ENCODE data around the gene TBK1.

Gene TBK1

DNA sequence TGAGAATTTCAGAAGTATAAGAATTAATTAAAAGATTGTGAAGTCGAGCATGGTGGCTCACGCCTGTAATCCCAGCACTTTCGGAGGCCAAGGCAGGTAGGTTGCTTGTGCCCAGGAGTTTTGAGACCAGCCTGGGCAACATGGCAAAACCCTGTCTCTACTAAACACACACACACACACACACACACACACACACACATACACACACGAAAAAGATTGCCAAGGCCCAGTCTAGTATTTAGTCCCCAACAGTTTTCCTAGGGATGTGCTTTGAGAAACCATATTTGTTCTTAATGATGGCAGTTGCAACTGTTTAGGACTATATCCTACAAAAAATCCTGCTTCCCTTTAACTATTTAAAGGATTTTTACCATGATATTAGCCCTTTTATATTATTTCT is 6.0 kb downstream of the TBK1 start:
- H2AFZ ChIP-seq (ENCODE audit: low read depth, low read length) = no peak overlapping the region
- H3K4me3 ChIP-seq (ENCODE audit: low read length) = no peak overlapping the region
- H3K27me3 ChIP-seq (ENCODE audit: insufficient read depth, low read length) = no peaks in the 10 kb centered on the region
- peaks cover 6% of the 10 kb centered on the region for H3K4me1 ChIP-seq (ENCODE audit: insufficient read depth, low read length)
- peaks cover 40% of the 10 kb centered on the region for H3K36me3 ChIP-seq (ENCODE audit: insufficient read depth, low read length)
- H3K9me3 ChIP-seq (ENCODE audit: low read length) = no peaks in the 10 kb centered on the region

DNA sequence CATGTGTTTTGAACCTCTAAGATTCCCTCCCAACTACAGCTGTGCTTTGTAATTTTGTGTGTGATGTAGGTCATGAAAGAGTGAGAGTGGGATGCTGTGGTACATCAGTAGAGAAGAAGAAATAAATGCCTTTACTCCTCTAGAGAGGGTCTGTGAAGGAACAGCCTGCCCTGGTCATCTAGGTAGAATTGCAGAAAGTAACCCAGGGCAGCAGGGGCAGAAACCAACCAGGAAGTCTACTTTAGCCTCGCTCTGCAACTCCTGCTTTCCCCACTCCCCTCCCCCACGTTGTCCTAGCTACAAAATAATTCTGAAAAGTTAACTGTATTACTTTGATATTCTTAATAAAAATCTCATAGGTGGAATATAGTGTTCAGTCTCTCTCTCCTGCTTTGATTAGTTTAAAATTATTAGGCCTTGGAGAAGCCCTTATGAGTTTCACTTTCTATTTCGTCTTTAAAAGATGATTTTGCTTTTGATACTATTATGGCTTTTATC is 7.5 kb downstream of the TBK1 start:
- H3K9me3 ChIP-seq (ENCODE audit: low read length) = no peaks in the 10 kb centered on the region
- no peak overlapping the region for H3K4me3 ChIP-seq (ENCODE audit: low read length)
- peaks cover 44% of the 10 kb centered on the region for H3K36me3 ChIP-seq (ENCODE audit: insufficient read depth, low read length)
- H3K4me1 ChIP-seq (ENCODE audit: insufficient read depth, low read length) = no peaks in the 10 kb centered on the region
- no peak overlapping the region for H2AFZ ChIP-seq (ENCODE audit: low read depth, low read length)
- no peaks in the 10 kb centered on the region for H3K27me3 ChIP-seq (ENCODE audit: insufficient read depth, low read length)

DNA sequence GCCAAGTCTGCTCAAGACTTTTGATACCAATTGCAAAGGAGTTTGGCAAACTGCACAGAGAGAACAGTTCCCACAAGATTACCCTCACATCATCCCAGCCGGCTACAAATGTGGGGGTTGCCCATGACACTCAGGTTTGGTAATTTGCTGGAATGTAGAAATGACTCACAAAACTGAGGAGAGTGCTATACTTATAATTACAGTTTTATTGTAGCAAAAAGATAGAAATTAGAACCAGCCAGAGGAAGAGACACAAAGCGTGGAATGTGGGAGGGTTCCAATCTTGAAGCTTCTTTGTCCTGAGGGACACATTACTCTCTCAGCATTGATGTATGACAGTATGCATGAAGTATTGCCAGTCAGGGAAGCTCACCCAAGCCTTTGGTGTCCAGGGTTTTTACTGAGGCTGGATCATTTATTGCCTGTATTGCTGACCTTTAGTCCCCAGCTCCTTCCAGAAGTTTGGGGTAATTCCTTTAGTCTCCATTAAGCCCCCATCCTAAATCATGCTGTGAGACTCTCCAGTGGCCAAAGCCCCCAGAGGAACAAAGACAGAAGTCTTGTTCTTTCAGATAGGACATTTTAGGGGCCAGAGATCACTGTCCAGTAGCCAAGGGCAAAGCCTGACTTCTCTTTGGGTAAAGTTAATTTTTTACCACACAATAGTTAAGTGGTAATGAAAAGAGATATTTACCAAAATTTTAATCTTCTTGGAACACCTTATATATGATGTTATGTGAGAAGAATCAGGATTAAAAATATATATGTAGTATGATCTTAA is 9.9 kb downstream of the TBK1 start:
- no peak overlapping the region for H3K4me3 ChIP-seq (ENCODE audit: low read length)
- H3K4me1 ChIP-seq (ENCODE audit: insufficient read depth, low read length) = no peaks in the 10 kb centered on the region
- H3K36me3 ChIP-seq (ENCODE audit: insufficient read depth, low read length) = peaks cover 50% of the 10 kb centered on the region
- H2AFZ ChIP-seq (ENCODE audit: low read depth, low read length) = no peak overlapping the region
- H3K9me3 ChIP-seq (ENCODE audit: low read length) = no peaks in the 10 kb centered on the region
- H3K27me3 ChIP-seq (ENCODE audit: insufficient read depth, low read length) = no peaks in the 10 kb centered on the region

DNA sequence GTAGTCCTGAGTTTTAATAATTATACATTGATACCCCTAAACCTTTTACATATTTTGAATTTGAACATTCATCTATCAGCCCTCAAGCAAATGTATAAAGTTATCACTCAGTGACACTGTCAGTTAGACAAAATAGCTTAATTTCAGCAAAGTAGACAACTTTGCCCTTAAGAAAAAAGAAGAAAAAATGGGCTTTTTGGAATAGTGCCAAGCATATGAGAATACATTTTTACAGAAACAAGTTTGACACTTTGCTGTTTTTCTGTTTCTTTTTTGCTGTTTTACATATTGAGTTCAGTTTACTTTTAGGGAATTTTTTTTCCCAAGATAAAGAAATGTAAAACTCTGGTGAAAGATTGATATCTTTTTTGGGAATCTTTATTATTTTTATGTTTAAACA is 14.3 kb downstream of the TBK1 start:
- no peaks in the 10 kb centered on the region for H3K27me3 ChIP-seq (ENCODE audit: insufficient read depth, low read length)
- peaks cover 62% of the 10 kb centered on the region for H3K36me3 ChIP-seq (ENCODE audit: insufficient read depth, low read length)
- no peak overlapping the region for H3K4me3 ChIP-seq (ENCODE audit: low read length)
- no peaks in the 10 kb centered on the region for H3K9me3 ChIP-seq (ENCODE audit: low read length)
- no peak overlapping the region for H2AFZ ChIP-seq (ENCODE audit: low read depth, low read length)
- no peaks in the 10 kb centered on the region for H3K4me1 ChIP-seq (ENCODE audit: insufficient read depth, low read length)

DNA sequence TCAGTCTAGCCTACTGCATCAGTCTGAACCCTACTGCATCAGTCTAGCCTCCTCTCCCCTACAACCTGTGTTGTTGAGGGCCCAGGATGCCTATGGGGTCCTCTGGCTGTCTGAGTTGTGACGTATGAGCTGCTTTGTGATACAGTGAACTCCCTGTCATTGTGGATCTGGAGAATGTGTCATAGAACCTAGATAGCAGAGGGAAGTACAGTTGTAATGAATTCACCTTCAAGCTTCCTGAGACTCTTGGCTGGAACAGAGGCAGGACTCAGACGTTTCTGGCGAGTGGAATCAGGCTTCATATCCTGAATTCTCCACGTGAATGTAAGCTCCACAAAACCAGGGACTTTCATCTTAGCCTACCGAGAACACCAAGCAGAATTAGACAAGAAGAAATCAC is 17.0 kb downstream of the TBK1 start:
- no peak overlapping the region for H3K4me3 ChIP-seq (ENCODE audit: low read length)
- no peaks in the 10 kb centered on the region for H3K4me1 ChIP-seq (ENCODE audit: insufficient read depth, low read length)
- H2AFZ ChIP-seq (ENCODE audit: low read depth, low read length) = no peak overlapping the region
- peaks cover 2% of the 10 kb centered on the region for H3K9me3 ChIP-seq (ENCODE audit: low read length)
- H3K36me3 ChIP-seq (ENCODE audit: insufficient read depth, low read length) = peaks cover 77% of the 10 kb centered on the region
- H3K27me3 ChIP-seq (ENCODE audit: insufficient read depth, low read length) = no peaks in the 10 kb centered on the region

DNA sequence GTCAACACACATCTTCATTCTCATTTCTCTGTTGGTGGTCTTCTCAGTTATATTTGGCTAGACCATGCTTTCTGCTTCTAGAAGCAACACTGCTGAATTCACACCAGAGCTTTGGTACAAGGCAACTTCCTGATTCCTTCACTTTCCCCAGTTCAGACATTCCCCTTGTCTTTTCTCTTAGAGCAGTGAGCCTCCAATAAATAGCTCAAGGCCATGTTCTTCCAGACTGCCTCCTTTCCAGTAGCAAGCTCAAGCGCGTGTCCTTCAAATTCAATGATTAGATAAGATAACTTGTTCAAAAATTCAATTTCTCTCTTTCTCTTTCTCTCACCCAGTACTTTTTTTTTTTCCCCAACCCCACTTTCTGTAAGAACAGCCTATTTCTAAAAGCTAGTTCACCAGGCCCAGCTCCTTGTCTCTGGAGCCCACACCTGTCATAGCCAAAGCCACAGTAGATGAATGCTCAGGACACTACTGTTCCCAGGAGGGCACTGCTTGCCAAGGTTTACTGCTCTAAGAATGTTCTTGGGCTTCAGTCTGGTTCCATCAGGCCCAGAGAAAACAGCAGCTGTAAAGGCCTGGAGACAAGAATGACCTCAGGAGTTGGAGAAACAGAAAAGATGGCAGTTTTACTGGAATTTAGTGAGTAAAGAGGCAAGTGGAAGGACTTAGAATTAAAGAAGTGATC is 17.7 kb downstream of the TBK1 start:
- H3K9me3 ChIP-seq (ENCODE audit: low read length) = peaks cover 2% of the 10 kb centered on the region
- no peak overlapping the region for H2AFZ ChIP-seq (ENCODE audit: low read depth, low read length)
- H3K36me3 ChIP-seq (ENCODE audit: insufficient read depth, low read length) = peaks cover 79% of the 10 kb centered on the region
- no peaks in the 10 kb centered on the region for H3K4me1 ChIP-seq (ENCODE audit: insufficient read depth, low read length)
- no peaks in the 10 kb centered on the region for H3K27me3 ChIP-seq (ENCODE audit: insufficient read depth, low read length)
- no peak overlapping the region for H3K4me3 ChIP-seq (ENCODE audit: low read length)

DNA sequence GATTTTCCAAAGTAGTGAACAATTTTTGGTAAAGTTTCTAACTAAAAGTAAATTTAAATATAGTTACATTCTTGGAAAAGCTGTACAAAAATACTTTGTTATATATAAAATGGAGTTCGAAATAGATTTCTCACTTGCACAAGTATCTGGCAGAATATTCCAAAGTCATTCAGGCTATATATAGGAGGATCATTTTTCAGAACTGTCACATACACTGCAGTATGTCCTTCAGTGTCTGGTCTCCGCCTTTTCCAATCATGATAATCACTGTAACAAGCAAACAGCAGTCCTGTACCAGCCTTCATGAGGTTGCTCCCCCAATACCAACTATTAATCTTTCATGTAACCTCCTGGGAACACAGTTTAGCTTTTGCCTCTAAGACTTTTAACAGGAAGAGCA is 18.6 kb downstream of the TBK1 start:
- H2AFZ ChIP-seq (ENCODE audit: low read depth, low read length) = no peak overlapping the region
- no peaks in the 10 kb centered on the region for H3K27me3 ChIP-seq (ENCODE audit: insufficient read depth, low read length)
- H3K4me3 ChIP-seq (ENCODE audit: low read length) = no peak overlapping the region
- H3K36me3 ChIP-seq (ENCODE audit: insufficient read depth, low read length) = peaks cover 82% of the 10 kb centered on the region
- peaks cover 9% of the 10 kb centered on the region for H3K9me3 ChIP-seq (ENCODE audit: low read length)
- H3K4me1 ChIP-seq (ENCODE audit: insufficient read depth, low read length) = no peaks in the 10 kb centered on the region

DNA sequence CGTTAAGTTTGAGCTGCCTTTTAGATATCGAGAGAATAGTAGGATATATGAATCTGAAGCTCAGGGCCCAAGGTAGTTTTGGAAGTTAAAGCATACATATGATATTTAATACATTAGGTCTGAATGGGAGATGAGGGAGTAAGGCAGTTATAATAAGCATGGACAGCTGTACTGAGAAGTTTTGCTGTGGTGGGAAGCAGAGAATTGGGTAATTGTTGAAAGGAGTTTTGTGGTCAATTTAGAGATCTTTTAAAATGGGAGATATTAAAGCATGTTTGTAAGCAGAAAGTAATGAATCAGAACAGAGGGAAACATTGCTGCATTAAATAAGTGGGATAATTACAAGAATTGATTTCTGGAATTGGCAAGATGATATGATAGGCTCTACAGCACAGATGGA is 21.3 kb downstream of the TBK1 start:
- H3K4me3 ChIP-seq (ENCODE audit: low read length) = no peak overlapping the region
- H2AFZ ChIP-seq (ENCODE audit: low read depth, low read length) = no peak overlapping the region
- H3K9me3 ChIP-seq (ENCODE audit: low read length) = peaks cover 17% of the 10 kb centered on the region
- no peaks in the 10 kb centered on the region for H3K27me3 ChIP-seq (ENCODE audit: insufficient read depth, low read length)
- H3K4me1 ChIP-seq (ENCODE audit: insufficient read depth, low read length) = no peaks in the 10 kb centered on the region
- peaks cover 65% of the 10 kb centered on the region for H3K36me3 ChIP-seq (ENCODE audit: insufficient read depth, low read length)

DNA sequence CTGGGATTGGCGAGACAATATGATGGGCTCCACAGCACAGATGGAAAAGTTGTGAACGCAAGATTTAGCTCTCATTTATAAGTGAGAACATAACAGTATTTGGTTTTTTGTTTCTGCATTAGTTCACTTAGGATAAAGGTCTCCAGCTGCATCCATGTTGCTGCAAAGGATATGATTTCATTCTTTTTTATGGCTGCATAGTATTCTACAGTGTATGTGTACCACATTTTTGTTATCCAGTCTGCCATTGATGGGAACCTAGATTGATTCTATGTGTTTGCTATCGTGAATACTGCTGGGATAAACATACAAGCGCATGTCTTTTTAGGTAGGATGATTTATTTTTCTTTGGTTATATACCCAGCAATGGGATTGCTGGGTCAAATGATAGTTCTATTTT is 23.6 kb downstream of the TBK1 start:
- no peak overlapping the region for H3K4me3 ChIP-seq (ENCODE audit: low read length)
- H3K9me3 ChIP-seq (ENCODE audit: low read length) = peaks cover 17% of the 10 kb centered on the region

DNA sequence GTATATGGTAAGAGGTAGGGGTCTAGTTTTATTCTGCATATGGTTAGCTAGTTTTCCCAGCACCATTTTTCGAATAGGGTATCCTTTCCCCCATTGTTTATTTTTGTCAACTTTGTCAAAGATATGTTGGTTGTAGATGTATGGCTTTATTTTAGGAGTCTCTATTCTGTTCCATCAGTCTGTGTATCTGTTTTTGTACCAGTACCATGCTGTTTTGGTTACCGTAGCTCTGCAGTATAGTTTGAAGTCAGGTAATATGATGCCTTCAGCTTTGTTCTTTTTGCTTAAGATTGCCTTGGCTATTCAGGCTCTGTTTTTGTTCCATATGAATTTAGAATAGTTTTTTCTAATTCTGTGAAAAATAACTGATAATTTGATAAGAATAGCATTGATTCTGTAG is 24.9 kb downstream of the TBK1 start:
- Histone ChIP-seq H3K36me3 (ENCODE audit: insufficient read depth, low read length) (peaks cover 48% of the 10 kb centered on the region), H3K4me1 (ENCODE audit: insufficient read depth, low read length) (no peaks in the 10 kb centered on the region), H3K9me3 (ENCODE audit: low read length) (peaks cover 16% of the 10 kb centered on the region), H3K27me3 (ENCODE audit: insufficient read depth, low read length) (no peaks in the 10 kb centered on the region), H3K4me3 (ENCODE audit: low read length) (no peak overlapping the region), H2AFZ (ENCODE audit: low read depth, low read length) (no peak overlapping the region)

More for the DNA sequence above, 23.6 kb downstream of the TBK1 start:
- Histone ChIP-seq H3K4me1 (ENCODE audit: insufficient read depth, low read length) (no peaks in the 10 kb centered on the region), H3K27me3 (ENCODE audit: insufficient read depth, low read length) (no peaks in the 10 kb centered on the region), H3K36me3 (ENCODE audit: insufficient read depth, low read length) (peaks cover 56% of the 10 kb centered on the region), H2AFZ (ENCODE audit: low read depth, low read length) (no peak overlapping the region)

DNA sequence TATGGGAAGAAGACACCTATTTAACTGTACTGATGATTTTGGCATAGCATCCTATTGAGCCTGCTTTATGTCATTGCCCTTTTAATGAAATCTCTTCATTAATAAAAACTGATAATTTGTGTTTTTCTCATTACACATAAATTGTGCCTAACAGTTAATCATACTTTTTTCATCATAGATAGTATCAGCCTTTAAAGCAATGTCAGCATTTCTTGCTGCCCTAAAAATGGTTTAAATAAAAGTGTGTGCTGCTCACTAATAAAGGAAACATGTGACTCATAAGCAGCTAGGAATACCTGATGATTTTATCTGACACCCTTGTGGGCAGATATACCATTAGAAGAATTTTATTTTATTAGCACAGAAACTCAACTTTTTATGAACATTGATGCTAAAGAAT is 26.7 kb downstream of the TBK1 start:
- Histone ChIP-seq H3K27me3 (ENCODE audit: insufficient read depth, low read length) (no peaks in the 10 kb centered on the region), H3K9me3 (ENCODE audit: low read length) (peaks cover 15% of the 10 kb centered on the region), H3K4me3 (ENCODE audit: low read length) (no peak overlapping the region), H3K4me1 (ENCODE audit: insufficient read depth, low read length) (no peaks in the 10 kb centered on the region), H2AFZ (ENCODE audit: low read depth, low read length) (no peak overlapping the region), H3K36me3 (ENCODE audit: insufficient read depth, low read length) (peaks cover 49% of the 10 kb centered on the region)

DNA sequence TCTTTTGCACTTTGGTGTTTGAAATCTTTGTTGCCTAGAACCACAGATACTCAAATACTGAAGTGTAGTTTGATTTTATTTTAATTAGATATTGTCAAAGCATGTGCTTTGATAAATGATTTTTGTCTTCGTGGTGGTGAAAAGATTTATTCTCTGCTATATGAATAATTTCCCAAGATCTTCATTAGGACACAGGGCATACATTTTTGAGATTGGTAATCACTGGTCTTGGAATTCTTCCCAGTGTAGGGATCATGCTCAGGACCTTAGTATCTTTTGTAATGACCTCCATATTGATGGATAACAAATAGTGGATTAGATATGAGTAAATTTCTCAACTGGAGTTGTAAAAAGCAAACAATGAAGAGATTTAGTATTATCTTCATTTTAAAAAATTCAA is 28.2 kb downstream of the TBK1 start:
- no peaks in the 10 kb centered on the region for H3K27me3 ChIP-seq (ENCODE audit: insufficient read depth, low read length)
- peaks cover 11% of the 10 kb centered on the region for H3K9me3 ChIP-seq (ENCODE audit: low read length)
- H3K36me3 ChIP-seq (ENCODE audit: insufficient read depth, low read length) = peaks cover 42% of the 10 kb centered on the region
- H3K4me3 ChIP-seq (ENCODE audit: low read length) = no peak overlapping the region
- H2AFZ ChIP-seq (ENCODE audit: low read depth, low read length) = no peak overlapping the region
- no peaks in the 10 kb centered on the region for H3K4me1 ChIP-seq (ENCODE audit: insufficient read depth, low read length)

DNA sequence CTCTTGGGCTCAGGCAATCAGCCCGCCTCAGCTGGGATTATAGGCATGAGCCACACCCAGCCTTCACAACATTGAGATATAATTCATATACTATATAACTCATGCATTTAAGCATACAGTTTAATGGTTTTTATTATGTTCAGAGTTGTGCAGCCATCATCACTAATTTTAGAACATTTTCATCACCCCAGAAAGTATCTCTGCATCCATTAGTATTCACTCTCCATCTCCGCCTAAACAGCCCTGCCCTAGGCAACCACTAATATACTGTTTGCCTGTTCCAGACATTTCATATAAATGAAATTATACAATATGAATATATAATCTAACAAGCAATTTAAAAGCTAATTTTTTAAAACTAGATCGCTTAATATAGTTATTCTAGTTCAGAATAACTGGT is 34.7 kb downstream of the TBK1 start:
- peaks cover 72% of the 10 kb centered on the region for H3K36me3 ChIP-seq (ENCODE audit: insufficient read depth, low read length)
- no peaks in the 10 kb centered on the region for H3K9me3 ChIP-seq (ENCODE audit: low read length)
- H2AFZ ChIP-seq (ENCODE audit: low read depth, low read length) = no peak overlapping the region
- no peak overlapping the region for H3K4me3 ChIP-seq (ENCODE audit: low read length)
- H3K4me1 ChIP-seq (ENCODE audit: insufficient read depth, low read length) = no peaks in the 10 kb centered on the region
- H3K27me3 ChIP-seq (ENCODE audit: insufficient read depth, low read length) = no peaks in the 10 kb centered on the region
